HCT116 (cell line): Measurements from ENCODE around the gene IFT88. TPM values are rescaled to one million over a fixed set of nuclear protein-coding genes. Genes with fewer than 3 reads are reported as not detected.

Source experiments
- ATAC-seq: fragments of 200-7000 bp; cut with Tn5 transposase; 2 replicates; pipeline ENCODE4 v1.9.1; 2020; ENCODE audit warnings: mild to moderate bottlenecking, moderate library complexity
- BruUV-seq: library from RNA; stranded (reverse); fragments of 400-500 nt; replicated peaks from 2 replicates; lab custom pipeline; 2021; lab: Mats Ljungman, UMichigan
- CTCF ChIA-PET: fragments of 300-600 bp; sonication (Branson Sonifier 250); formaldehyde crosslinking; loops from one replicate; lab custom pipeline; 2021; ENCODE audit warnings: antibody characterized with exemption; lab: Charles Lee
- POLR2A ChIA-PET: fragments of 300-600, 350-600 bp; sonication (Branson Sonifier 250); formaldehyde crosslinking; loops from one replicate; lab custom pipeline; 2021; ENCODE audit warnings: antibody characterized with exemption; lab: Charles Lee
- RAD21 ChIA-PET, 2 experiments: fragments of 300-600 bp; sonication (Branson Sonifier 250); formaldehyde crosslinking; loops; one replicate each; lab custom pipeline; 2023; ENCODE audit warnings: low total read pairs in 2 of 2; ENCODE audit not compliant: uncharacterized antibody in 2 of 2, unreplicated experiment in 2 of 2, low non-redundant PET in 1 of 2; lab: Charles Lee
- DNase-seq: peaks from one replicate; pipeline ENCODE4 v3.0.0-alpha.2; 2010; ENCODE audit warnings: low read depth, low spot score
- H2AFZ ChIP-seq: fragments of 200-600 bp; shearing (Covaris generic), sonication (generic); 2 replicates; pipeline ENCODE4 v1.6.1; 2017; ENCODE audit warnings: low read depth, mixed run types, mixed read lengths, antibody characterized with exemption, low read length; ENCODE audit not compliant: poor library complexity, severe bottlenecking
- H3K27ac ChIP-seq: 2 replicates; pipeline ENCODE4 v1.5.1; 2012; ENCODE audit warnings: low read depth, low read length
- H3K27me3 ChIP-seq: fragments of 200-600 bp; sonication (generic); 2 replicates; pipeline ENCODE4 v1.6.1; 2016; ENCODE audit warnings: mixed run types, low read length, mixed read lengths; ENCODE audit not compliant: insufficient read depth
- H3K36me3 ChIP-seq, 2 experiments: fragments of 200-500 bp in 1 of 2; fragments of 200-600 bp in 1 of 2; sonication (Bioruptor generic) in 1 of 2; sonication (generic) in 1 of 2; 2 replicates each; pipeline versions ENCODE4 v1.5.1 to v1.6.1; 2014 to 2016; ENCODE audit warnings: low read length in 2 of 2, inconsistent platforms in 1 of 2, mixed read lengths in 1 of 2, mixed run types in 1 of 2; ENCODE audit not compliant: insufficient read depth in 2 of 2, control insufficient read depth in 1 of 2
- H3K4me1 ChIP-seq, 2 experiments: fragments of 200-600 bp in 1 of 2; sonication (generic) in 1 of 2; 2 replicates each; pipeline versions ENCODE4 v1.5.1 to v1.6.1; 2012 to 2017; ENCODE audit warnings: low read length in 2 of 2, inconsistent platforms in 1 of 2, mild to moderate bottlenecking in 1 of 2, mixed read lengths in 1 of 2, mixed run types in 1 of 2, moderate library complexity in 1 of 2; ENCODE audit not compliant: insufficient read depth in 2 of 2, control insufficient read depth in 1 of 2
- H3K4me2 ChIP-seq: fragments of 200-600 bp; sonication (generic); 2 replicates; pipeline ENCODE4 v1.6.1; 2017; ENCODE audit warnings: mixed run types, low read length, mixed read lengths
- H3K4me3 ChIP-seq, 2 experiments: fragments of 200-600 bp in 1 of 2; sonication (generic) in 1 of 2; replicated peaks in 1 of 2; 2 replicates each; pipeline ENCODE4 v1.5.1; 2011 to 2016; ENCODE audit warnings: low read length in 2 of 2, control low read depth in 1 of 2, low read depth in 1 of 2, mild to moderate bottlenecking in 1 of 2, mixed read lengths in 1 of 2, mixed run types in 1 of 2
- H3K79me2 ChIP-seq: fragments of 200-600 bp; sonication (generic); 2 replicates; pipeline ENCODE4 v1.6.1; 2017; ENCODE audit warnings: mild to moderate bottlenecking, mixed run types, low read length, moderate library complexity, mixed read lengths; ENCODE audit not compliant: insufficient read depth
- H3K9ac ChIP-seq: fragments of 200-600 bp; sonication (generic); 2 replicates; pipeline ENCODE4 v1.6.1; 2016; ENCODE audit warnings: low read length, mixed read lengths
- H3K9me2 ChIP-seq: fragments of 200-600 bp; sonication (generic), shearing (Covaris generic); 2 replicates; pipeline ENCODE4 v1.6.1; 2017; ENCODE audit warnings: mixed run types, mild to moderate bottlenecking, moderate library complexity; ENCODE audit not compliant: insufficient read depth
- H3K9me3 ChIP-seq, 2 experiments: fragments of 200-500 bp in 1 of 2; fragments of 200-600 bp in 1 of 2; sonication (Bioruptor generic) in 1 of 2; sonication (generic) in 1 of 2; 2 replicates each; pipeline ENCODE4 v1.6.1; 2014 to 2017; ENCODE audit warnings: low read length in 2 of 2, mixed read lengths in 2 of 2, inconsistent platforms in 1 of 2, low read depth in 1 of 2, mild to moderate bottlenecking in 1 of 2, mixed run types in 1 of 2, moderate library complexity in 1 of 2; ENCODE audit not compliant: control insufficient read depth in 1 of 2, insufficient read depth in 1 of 2
- H4K20me1 ChIP-seq: fragments of 200-600 bp; sonication (generic), shearing (Covaris generic); 2 replicates; pipeline ENCODE4 v1.6.1; 2017; ENCODE audit warnings: mixed run types, mild to moderate bottlenecking, moderate library complexity; ENCODE audit not compliant: insufficient read depth
- ELF1 ChIP-seq: IDR thresholded peaks from 2 replicates; pipeline ENCODE4 v1.6.1; 2012; ENCODE audit warnings: low read depth, borderline replicate concordance
- EZH2 ChIP-seq: fragments of 200-600 bp; sonication (generic); IDR thresholded peaks from 2 replicates; pipeline ENCODE4 v1.6.1; 2017; ENCODE audit warnings: antibody characterized with exemption, mixed run types
- FOSL1 ChIP-seq: IDR thresholded peaks from 2 replicates; pipeline ENCODE4 v1.6.1; 2012; ENCODE audit warnings: low read depth
- MAX ChIP-seq: IDR thresholded peaks from 2 replicates; pipeline ENCODE4 v1.6.1; 2012
- POLR2A ChIP-seq: IDR thresholded peaks from 2 replicates; pipeline ENCODE4 v1.7.0; 2011; ENCODE audit warnings: borderline replicate concordance; ENCODE audit not compliant: insufficient read depth, insufficient read length; ENCODE audit errors: extremely low read depth
- POLR2AphosphoS5 ChIP-seq: IDR thresholded peaks from 2 replicates; pipeline ENCODE4 v1.6.1; 2011; ENCODE audit warnings: mild to moderate bottlenecking, low read depth, low read length, moderate library complexity
- RAD21 ChIP-seq: IDR thresholded peaks from 2 replicates; pipeline ENCODE4 v1.6.1; 2012; ENCODE audit warnings: low read depth, mild to moderate bottlenecking
- REST ChIP-seq: IDR thresholded peaks from 2 replicates; pipeline ENCODE4 v1.6.1; 2012; ENCODE audit warnings: low read depth
- SIN3A ChIP-seq: IDR thresholded peaks from 2 replicates; pipeline ENCODE4 v1.6.1; 2012; ENCODE audit warnings: low read depth
- SP1 ChIP-seq: IDR thresholded peaks from 2 replicates; pipeline ENCODE4 v1.6.1; 2012; ENCODE audit warnings: low read depth
- SRF ChIP-seq: IDR thresholded peaks from 2 replicates; pipeline ENCODE4 v1.6.1; 2012; ENCODE audit warnings: low read depth
- YY1 ChIP-seq: IDR thresholded peaks from 2 replicates; pipeline ENCODE4 v1.6.1; 2011; ENCODE audit warnings: low read length, low read depth, moderate library complexity, mild to moderate bottlenecking; ENCODE audit not compliant: insufficient replicate concordance; ENCODE audit errors: extremely low read depth
- ZBTB33 ChIP-seq: IDR thresholded peaks from 2 replicates; pipeline ENCODE4 v1.6.1; 2011; ENCODE audit warnings: mild to moderate bottlenecking, low read length, moderate library complexity; ENCODE audit not compliant: insufficient replicate concordance; ENCODE audit errors: extremely low read depth
- ZFX ChIP-seq: fragments of 450-650 bp; IDR thresholded peaks from 2 replicates; pipeline ENCODE4 v1.6.1; 2017
- intact Hi-C: fragments of 100-400 bp; cut with micrococcal nuclease; formaldehyde crosslinking; loops from 2 replicates; pipeline ENCODE4 v1.10.0; 2022
- total RNA-seq: library from RNA; stranded (reverse); gene quantifications from one replicate; pipeline ENCODE4 v1.2.1, GENCODE V29; 2021; ENCODE audit not compliant: unreplicated experiment

The IFT88 gene
- total RNA-seq, 1 experiment from 2014 or later, result 13.1 TPM

GRCh38 chr13:20518660-20519100, 48.3 kb upstream of the IFT88 start:
- no peaks in the 10 kb centered on the region for H3K9me3 ChIP-seq
- H3K4me3 ChIP-seq, result no peak overlapping the region
- no peaks in the 10 kb centered on the region for H3K36me3 ChIP-seq
- H3K27me3 ChIP-seq, result no peaks in the 10 kb centered on the region
- H3K4me2 ChIP-seq, result no peak overlapping the region
- BruUV-seq, result no TSS peak
- H3K79me2 ChIP-seq, result no peaks in the 10 kb centered on the region
- no peaks in the 10 kb centered on the region for H3K9me2 ChIP-seq
- no peak overlapping the region for H3K27ac ChIP-seq
- intact Hi-C loops, result no loop called here
- ATAC-seq (no peak), DNase-seq (no peak)
- ChIA-PET CTCF (no interaction called here), RAD21 (no interaction called here), POLR2A (no interaction called here)
- H4K20me1 ChIP-seq, result no peaks in the 10 kb centered on the region
- H2AFZ ChIP-seq, result no peak overlapping the region
- TF ChIP-seq SP1 (no peak), POLR2A (no peak), FOSL1 (no peak), YY1 (no peak), POLR2AphosphoS5 (no peak), SIN3A (no peak), EZH2 (no peak), REST (no peak), ZBTB33 (no peak), MAX (no peak), RAD21 (no peak), SRF (no peak), ZFX (no peak), ELF1 (no peak)
- H3K9ac ChIP-seq, result no peak overlapping the region
- H3K4me1 ChIP-seq, result peaks cover 0 to 7% of the 10 kb centered on the region in 2 experiments; a peak in 2 of 4 replicates
